ENCODE measurements around the gene GGTA1. TPM values are rescaled to one million over a fixed set of nuclear protein-coding genes. Genes with fewer than 3 reads are reported as not detected.
A peak's percentile ranks its signal among the peaks of the same experiment; 100 is the strongest.

Gene GGTA1
- total RNA-seq, 1 experiment from 2014 or later, result not detected

DNA sequence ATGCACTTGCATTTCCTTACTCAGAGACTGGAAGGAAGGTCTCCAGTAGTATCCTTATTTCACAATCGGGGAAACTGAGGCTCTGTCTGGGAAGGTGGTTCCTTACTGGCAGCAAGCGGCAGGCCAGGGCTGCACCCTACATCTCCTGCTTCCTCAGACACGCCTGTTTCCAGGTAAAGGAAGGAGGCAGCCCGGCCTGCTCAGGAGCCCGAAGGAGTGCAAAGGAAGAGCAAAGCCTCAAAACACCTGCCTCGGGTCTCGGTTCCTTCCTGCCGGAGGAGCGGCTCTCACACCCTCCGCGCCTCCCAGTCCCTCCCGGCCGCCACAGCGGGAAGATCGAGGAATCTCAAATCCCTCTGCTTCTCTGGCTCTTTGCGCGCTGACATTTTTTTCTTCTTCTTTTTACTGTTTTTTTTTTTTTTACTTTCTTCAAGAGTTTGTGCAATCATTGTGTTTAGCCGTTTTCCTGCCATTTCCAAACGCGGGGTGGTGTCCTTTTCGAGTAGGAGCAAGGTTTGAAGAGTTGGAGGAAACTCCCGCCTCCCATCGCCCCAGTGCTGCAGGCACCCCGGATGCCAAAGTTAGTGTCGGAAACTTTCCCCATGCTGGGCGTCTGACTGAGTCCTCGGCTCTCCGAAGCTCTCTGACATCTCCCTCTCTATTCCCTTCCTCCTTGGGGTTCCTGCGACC, 1.0 kb downstream of the GGTA1 start:
- H3K27me3 ChIP-seq (replicated peaks; ENCODE audit: control insufficient read depth, insufficient read depth, low read length), result peaks cover 3% of the 10 kb centered on the region
- peaks cover 33% of the 10 kb centered on the region for H3K27me3 Mint-ChIP-seq (ENCODE audit: insufficient read depth, unreplicated experiment)
- no TSS peak for BruUV-seq (replicated peaks)
- no peak overlapping the region for H3K4me3 ChIP-seq (ENCODE audit: low read depth, low read length)
- CTCF ChIA-PET, result no interaction called here
- TF ChIP-seq, protein P1, sequence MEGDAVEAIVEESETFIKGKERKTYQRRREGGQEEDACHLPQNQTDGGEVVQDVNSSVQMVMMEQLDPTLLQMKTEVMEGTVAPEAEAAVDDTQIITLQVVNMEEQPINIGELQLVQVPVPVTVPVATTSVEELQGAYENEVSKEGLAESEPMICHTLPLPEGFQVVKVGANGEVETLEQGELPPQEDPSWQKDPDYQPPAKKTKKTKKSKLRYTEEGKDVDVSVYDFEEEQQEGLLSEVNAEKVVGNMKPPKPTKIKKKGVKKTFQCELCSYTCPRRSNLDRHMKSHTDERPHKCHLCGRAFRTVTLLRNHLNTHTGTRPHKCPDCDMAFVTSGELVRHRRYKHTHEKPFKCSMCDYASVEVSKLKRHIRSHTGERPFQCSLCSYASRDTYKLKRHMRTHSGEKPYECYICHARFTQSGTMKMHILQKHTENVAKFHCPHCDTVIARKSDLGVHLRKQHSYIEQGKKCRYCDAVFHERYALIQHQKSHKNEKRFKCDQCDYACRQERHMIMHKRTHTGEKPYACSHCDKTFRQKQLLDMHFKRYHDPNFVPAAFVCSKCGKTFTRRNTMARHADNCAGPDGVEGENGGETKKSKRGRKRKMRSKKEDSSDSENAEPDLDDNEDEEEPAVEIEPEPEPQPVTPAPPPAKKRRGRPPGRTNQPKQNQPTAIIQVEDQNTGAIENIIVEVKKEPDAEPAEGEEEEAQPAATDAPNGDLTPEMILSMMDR (IDR thresholded peaks at IDR 0.05; ENCODE audit: insufficient read depth in 1 of 2, low read depth in 1 of 2, low read length in 1 of 2, severe bottlenecking in 1 of 2, unreplicated experiment in 1 of 2), result no peak
- POLR2A ChIA-PET, result no interaction called here
- H3K4me1 ChIP-seq, result peaks cover 7% of the 10 kb centered on the region; the same call in 1 of the 2 replicates
- H3K4me1 Mint-ChIP-seq (ENCODE audit: low read depth, unreplicated experiment), result peaks cover 9% of the 10 kb centered on the region
- peaks cover 10% of the 10 kb centered on the region for H3K36me3 Mint-ChIP-seq (ENCODE audit: insufficient read depth, unreplicated experiment)
- DNase-seq, result peak in 1 of 2 experiments; percentile 17
- no peaks in the 10 kb centered on the region for H3K36me3 ChIP-seq (ENCODE audit: control insufficient read depth, insufficient read depth, low read length)
- H3K9me3 ChIP-seq, result peaks cover 14% of the 10 kb centered on the region
- no peak overlapping the region for H3K27ac Mint-ChIP-seq (ENCODE audit: unreplicated experiment)
- intact Hi-C loops (cut with micrococcal nuclease; ENCODE audit: unreplicated experiment), result loop anchor here (1.0 kb wide), 1 partner anchor 35 kb away; no protein-coding TSS in a partner anchor
- H3K4me3 Mint-ChIP-seq (ENCODE audit: unreplicated experiment), result peak overlapping the region; percentile 69
- peaks cover 13% of the 10 kb centered on the region for H3K9me3 Mint-ChIP-seq (ENCODE audit: unreplicated experiment)

DNA sequence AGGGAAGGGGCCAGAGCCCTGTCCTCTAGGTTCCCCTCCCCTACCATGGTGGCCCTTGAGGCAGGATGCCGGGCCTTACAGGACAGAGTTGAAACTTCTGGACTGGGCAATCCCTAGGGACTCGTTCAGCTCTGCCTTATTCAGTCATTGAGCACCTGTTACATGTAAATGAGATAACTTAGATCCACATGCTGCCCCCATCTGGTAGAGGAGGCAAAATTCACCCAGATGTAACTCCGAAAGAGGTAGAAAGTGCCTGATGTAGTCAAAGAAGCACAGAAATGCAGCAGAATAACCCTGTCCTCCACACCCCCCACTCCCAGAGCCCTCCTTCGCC, 1.5 kb downstream of the GGTA1 start:
- peaks cover 29% of the 10 kb centered on the region for H3K27me3 Mint-ChIP-seq (ENCODE audit: insufficient read depth, unreplicated experiment)

DNA sequence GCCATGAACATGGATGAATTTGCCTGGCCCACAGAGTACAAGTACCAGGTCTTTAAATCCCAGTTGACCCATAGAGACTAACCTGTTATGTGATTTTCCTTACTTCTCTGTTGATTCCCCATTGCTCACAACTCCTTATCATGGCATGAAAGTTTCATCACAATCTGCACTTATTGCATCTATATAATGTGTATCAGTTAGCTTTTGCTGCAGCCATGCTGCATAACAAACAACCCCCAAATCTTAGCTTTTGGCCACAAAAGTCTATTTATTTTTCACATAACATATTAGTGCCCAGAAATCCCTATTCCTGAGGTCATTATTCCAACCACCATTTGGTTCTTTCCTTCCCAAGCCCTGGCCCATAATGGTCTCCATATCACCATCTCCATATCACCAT, 3.7 kb downstream of the GGTA1 start:
- H3K27me3 ChIP-seq (replicated peaks; ENCODE audit: control insufficient read depth, insufficient read depth, low read length), result peaks cover 3% of the 10 kb centered on the region
- peaks cover 10% of the 10 kb centered on the region for H3K36me3 Mint-ChIP-seq (ENCODE audit: insufficient read depth, unreplicated experiment)
- H3K4me3 Mint-ChIP-seq (ENCODE audit: unreplicated experiment), result no peak overlapping the region
- H3K4me1 Mint-ChIP-seq (ENCODE audit: low read depth, unreplicated experiment), result peaks cover 9% of the 10 kb centered on the region
- ChIA-PET CTCF (no interaction called here), POLR2A (no interaction called here)
- peaks cover 13% of the 10 kb centered on the region for H3K9me3 Mint-ChIP-seq (ENCODE audit: unreplicated experiment)
- no peak overlapping the region for H3K27ac Mint-ChIP-seq (ENCODE audit: unreplicated experiment)
- no TSS peak for BruUV-seq (replicated peaks)
- peaks cover 14% of the 10 kb centered on the region for H3K9me3 ChIP-seq
- TF ChIP-seq, protein P1 (IDR thresholded peaks at IDR 0.05; ENCODE audit: insufficient read depth in 1 of 2, low read depth in 1 of 2, low read length in 1 of 2, severe bottlenecking in 1 of 2, unreplicated experiment in 1 of 2), result no peak
- intact Hi-C loops (cut with micrococcal nuclease; ENCODE audit: unreplicated experiment), result no loop called here
- no peaks in the 10 kb centered on the region for H3K36me3 ChIP-seq (ENCODE audit: control insufficient read depth, insufficient read depth, low read length)
- DNase-seq, result no peak
- H3K4me1 ChIP-seq, result peaks cover 7% of the 10 kb centered on the region; the same call in 1 of the 2 replicates
- peaks cover 24% of the 10 kb centered on the region for H3K27me3 Mint-ChIP-seq (ENCODE audit: insufficient read depth, unreplicated experiment)
- no peak overlapping the region for H3K4me3 ChIP-seq (ENCODE audit: low read depth, low read length)

More for the DNA sequence above, 1.5 kb downstream of the GGTA1 start:
- peaks cover 3% of the 10 kb centered on the region for H3K27me3 ChIP-seq (replicated peaks; ENCODE audit: control insufficient read depth, insufficient read depth, low read length)
- peaks cover 14% of the 10 kb centered on the region for H3K9me3 ChIP-seq
- H3K27ac Mint-ChIP-seq (ENCODE audit: unreplicated experiment), result no peak overlapping the region
- no TSS peak for BruUV-seq (replicated peaks)
- peaks cover 13% of the 10 kb centered on the region for H3K9me3 Mint-ChIP-seq (ENCODE audit: unreplicated experiment)
- intact Hi-C loops (cut with micrococcal nuclease; ENCODE audit: unreplicated experiment), result loop anchor here (1.0 kb wide), 1 partner anchor 35 kb away; no protein-coding TSS in a partner anchor
- peaks cover 9% of the 10 kb centered on the region for H3K4me1 Mint-ChIP-seq (ENCODE audit: low read depth, unreplicated experiment)
- H3K36me3 ChIP-seq (ENCODE audit: control insufficient read depth, insufficient read depth, low read length), result no peaks in the 10 kb centered on the region
- CTCF ChIA-PET, result interaction anchor here (0.5 to 1.0 kb wide), 5 partner anchors 11 to 58 kb away, joined by 3 to 5 read pairs (median 4); no protein-coding TSS in a partner anchor
- POLR2A ChIA-PET, result no interaction called here
- H3K4me3 ChIP-seq (ENCODE audit: low read depth, low read length), result no peak overlapping the region
- peak overlapping the region; percentile 69 for H3K4me3 Mint-ChIP-seq (ENCODE audit: unreplicated experiment)
- TF ChIP-seq, protein P1 (IDR thresholded peaks at IDR 0.05; ENCODE audit: insufficient read depth in 1 of 2, low read depth in 1 of 2, low read length in 1 of 2, severe bottlenecking in 1 of 2, unreplicated experiment in 1 of 2), result peak; percentile 66 to 74
- DNase-seq, result peak; percentile 77 to 78
- peaks cover 7% of the 10 kb centered on the region; the same call in 1 of the 2 replicates for H3K4me1 ChIP-seq
- peaks cover 10% of the 10 kb centered on the region for H3K36me3 Mint-ChIP-seq (ENCODE audit: insufficient read depth, unreplicated experiment)
